ENCODE measurements around the gene SART1.

- TF ChIP-seq CTCF (conservative IDR thresholded peaks at IDR 0.05), result no peak
- TF ChIP-seq ZFX (IDR thresholded peaks at IDR 0.05), result no peak
These were observed 17.1 kb downstream of the SART1 start for GRCh38 chr11:65978391-65979238.
